ENCODE results near the gene YIF1B.
"Not testable (repeated sequence)": the region's sequence is repeated elsewhere in the genome, so short reads cannot be mapped to it uniquely, and the experiment has no call there.

The YIF1B gene

GRCh38 chr19:38355728-38356725 is 40.3 kb upstream of the YIF1B start:
- DNase-seq = no peak
- Histone ChIP-seq H3K4me3 (ENCODE audit: insufficient read depth, low read depth, low read length, poor library complexity, severe bottlenecking) (no peak overlapping the region), H3K4me1 (ENCODE audit: control insufficient read depth, insufficient read depth, low read length, poor library complexity, severe bottlenecking) (no peaks in the 10 kb centered on the region), H3K36me3 (ENCODE audit: control insufficient read depth, insufficient read depth, low read length) (no peaks in the 10 kb centered on the region), H3K27ac (ENCODE audit: insufficient read depth, low read length, poor library complexity, severe bottlenecking) (no peak overlapping the region), H3K27me3 (replicated peaks; ENCODE audit: control insufficient read depth, insufficient read depth, low read length, poor library complexity, severe bottlenecking) (no peaks in the 10 kb centered on the region), H3K9me3 (ENCODE audit: control insufficient read depth, low read length) (no peaks in the 10 kb centered on the region)

GRCh38 chr19:38352611-38353010 is 36.9 kb upstream of the YIF1B start:
- Histone ChIP-seq H3K4me1 (ENCODE audit: control insufficient read depth, insufficient read depth, low read length, poor library complexity, severe bottlenecking) (no peaks in the 10 kb centered on the region), H3K36me3 (ENCODE audit: control insufficient read depth, insufficient read depth, low read length) (no peaks in the 10 kb centered on the region), H3K4me3 (ENCODE audit: insufficient read depth, low read depth, low read length, poor library complexity, severe bottlenecking) (no peak overlapping the region), H3K9me3 (ENCODE audit: control insufficient read depth, low read length) (no peaks in the 10 kb centered on the region), H3K27me3 (replicated peaks; ENCODE audit: control insufficient read depth, insufficient read depth, low read length, poor library complexity, severe bottlenecking) (no peaks in the 10 kb centered on the region), H3K27ac (ENCODE audit: insufficient read depth, low read length, poor library complexity, severe bottlenecking) (no peak overlapping the region)
- no peak for DNase-seq

- DNase-seq = no peak
- Histone ChIP-seq H3K27ac (ENCODE audit: insufficient read depth, low read length, poor library complexity, severe bottlenecking) (no peak overlapping the region), H3K4me3 (ENCODE audit: insufficient read depth, low read depth, low read length, poor library complexity, severe bottlenecking) (no peak overlapping the region), H3K9me3 (ENCODE audit: control insufficient read depth, low read length) (no peaks in the 10 kb centered on the region), H3K27me3 (replicated peaks; ENCODE audit: control insufficient read depth, insufficient read depth, low read length, poor library complexity, severe bottlenecking) (no peaks in the 10 kb centered on the region), H3K4me1 (ENCODE audit: control insufficient read depth, insufficient read depth, low read length, poor library complexity, severe bottlenecking) (no peaks in the 10 kb centered on the region), H3K36me3 (ENCODE audit: control insufficient read depth, insufficient read depth, low read length) (no peaks in the 10 kb centered on the region)
These were observed 36.2 kb upstream of the YIF1B start for GRCh38 chr19:38351865-38352395.

GRCh38 chr19:38350883-38351282 is 35.1 kb upstream of the YIF1B start:
- no peaks in the 10 kb centered on the region for H3K4me1 ChIP-seq (ENCODE audit: control insufficient read depth, insufficient read depth, low read length, poor library complexity, severe bottlenecking)
- no peak overlapping the region for H3K4me3 ChIP-seq (ENCODE audit: insufficient read depth, low read depth, low read length, poor library complexity, severe bottlenecking)
- no peaks in the 10 kb centered on the region for H3K9me3 ChIP-seq (ENCODE audit: control insufficient read depth, low read length)
- H3K27ac ChIP-seq (ENCODE audit: insufficient read depth, low read length, poor library complexity, severe bottlenecking) = no peak overlapping the region
- H3K36me3 ChIP-seq (ENCODE audit: control insufficient read depth, insufficient read depth, low read length) = no peaks in the 10 kb centered on the region
- no peaks in the 10 kb centered on the region for H3K27me3 ChIP-seq (replicated peaks; ENCODE audit: control insufficient read depth, insufficient read depth, low read length, poor library complexity, severe bottlenecking)
- no peak for DNase-seq

GRCh38 chr19:38346837-38347236 is 31.1 kb upstream of the YIF1B start:
- H3K4me1 ChIP-seq (ENCODE audit: control insufficient read depth, insufficient read depth, low read length, poor library complexity, severe bottlenecking) = no peaks in the 10 kb centered on the region
- no peaks in the 10 kb centered on the region for H3K9me3 ChIP-seq (ENCODE audit: control insufficient read depth, low read length)

GRCh38 chr19:38340927-38341326 is 25.2 kb upstream of the YIF1B start:
- no peaks in the 10 kb centered on the region for H3K27me3 ChIP-seq (replicated peaks; ENCODE audit: control insufficient read depth, insufficient read depth, low read length, poor library complexity, severe bottlenecking)
- H3K4me3 ChIP-seq (ENCODE audit: insufficient read depth, low read depth, low read length, poor library complexity, severe bottlenecking) = no peak overlapping the region
- peaks cover 7% of the 10 kb centered on the region for H3K4me1 ChIP-seq (ENCODE audit: control insufficient read depth, insufficient read depth, low read length, poor library complexity, severe bottlenecking)
- no peak for DNase-seq
- no peaks in the 10 kb centered on the region for H3K9me3 ChIP-seq (ENCODE audit: control insufficient read depth, low read length)
- H3K36me3 ChIP-seq (ENCODE audit: control insufficient read depth, insufficient read depth, low read length) = no peaks in the 10 kb centered on the region
- H3K27ac ChIP-seq (ENCODE audit: insufficient read depth, low read length, poor library complexity, severe bottlenecking) = no peak overlapping the region

More at GRCh38 chr19:38346837-38347236, 31.1 kb upstream of the YIF1B start:
- Histone ChIP-seq H3K27ac (ENCODE audit: insufficient read depth, low read length, poor library complexity, severe bottlenecking) (no peak overlapping the region), H3K27me3 (replicated peaks; ENCODE audit: control insufficient read depth, insufficient read depth, low read length, poor library complexity, severe bottlenecking) (no peaks in the 10 kb centered on the region), H3K36me3 (ENCODE audit: control insufficient read depth, insufficient read depth, low read length) (no peaks in the 10 kb centered on the region), H3K4me3 (ENCODE audit: insufficient read depth, low read depth, low read length, poor library complexity, severe bottlenecking) (no peak overlapping the region)
- DNase-seq = no peak

- DNase-seq; H3K4me1 ChIP-seq (ENCODE audit: control insufficient read depth, insufficient read depth, low read length, poor library complexity, severe bottlenecking); H3K9me3 ChIP-seq (ENCODE audit: control insufficient read depth, low read length); H3K27ac ChIP-seq (ENCODE audit: insufficient read depth, low read length, poor library complexity, severe bottlenecking); H3K4me3 ChIP-seq (ENCODE audit: insufficient read depth, low read depth, low read length, poor library complexity, severe bottlenecking); H3K36me3 ChIP-seq (ENCODE audit: control insufficient read depth, insufficient read depth, low read length); H3K27me3 ChIP-seq (replicated peaks; ENCODE audit: control insufficient read depth, insufficient read depth, low read length, poor library complexity, severe bottlenecking): not testable (repeated sequence)
These were observed 23.3 kb upstream of the YIF1B start for GRCh38 chr19:38339011-38339410.

GRCh38 chr19:38337360-38337653 is 21.6 kb upstream of the YIF1B start:
- H3K9me3 ChIP-seq (ENCODE audit: control insufficient read depth, low read length) = no peaks in the 10 kb centered on the region
- no peaks in the 10 kb centered on the region for H3K36me3 ChIP-seq (ENCODE audit: control insufficient read depth, insufficient read depth, low read length)
- peaks cover 7% of the 10 kb centered on the region for H3K4me1 ChIP-seq (ENCODE audit: control insufficient read depth, insufficient read depth, low read length, poor library complexity, severe bottlenecking)
- peak overlapping the region; percentile 73 for H3K27ac ChIP-seq (ENCODE audit: insufficient read depth, low read length, poor library complexity, severe bottlenecking)
- H3K4me3 ChIP-seq (ENCODE audit: insufficient read depth, low read depth, low read length, poor library complexity, severe bottlenecking) = peak overlapping the region; percentile 62
- no peaks in the 10 kb centered on the region for H3K27me3 ChIP-seq (replicated peaks; ENCODE audit: control insufficient read depth, insufficient read depth, low read length, poor library complexity, severe bottlenecking)
- no peak for DNase-seq

- DNase-seq = peak; percentile 90 to 94 (median 94)
- peaks cover 7% of the 10 kb centered on the region for H3K4me1 ChIP-seq (ENCODE audit: control insufficient read depth, insufficient read depth, low read length, poor library complexity, severe bottlenecking)
- peak overlapping the region; percentile 73 for H3K27ac ChIP-seq (ENCODE audit: insufficient read depth, low read length, poor library complexity, severe bottlenecking)
- no peaks in the 10 kb centered on the region for H3K9me3 ChIP-seq (ENCODE audit: control insufficient read depth, low read length)
- peak overlapping the region; percentile 62 for H3K4me3 ChIP-seq (ENCODE audit: insufficient read depth, low read depth, low read length, poor library complexity, severe bottlenecking)
- H3K36me3 ChIP-seq (ENCODE audit: control insufficient read depth, insufficient read depth, low read length) = no peaks in the 10 kb centered on the region
- H3K27me3 ChIP-seq (replicated peaks; ENCODE audit: control insufficient read depth, insufficient read depth, low read length, poor library complexity, severe bottlenecking) = no peaks in the 10 kb centered on the region
These were observed 21.1 kb upstream of the YIF1B start for GRCh38 chr19:38336638-38337359.
